ENCODE measurements around the gene TMEM231. TPM values are rescaled to one million over a fixed set of nuclear protein-coding genes. Genes with fewer than 3 reads are reported as not detected.
A peak's percentile ranks its signal among the peaks of the same experiment; 100 is the strongest.

Gene TMEM231
- total RNA-seq, 1 donor from 2014 or later: 14.3 TPM

DNA sequence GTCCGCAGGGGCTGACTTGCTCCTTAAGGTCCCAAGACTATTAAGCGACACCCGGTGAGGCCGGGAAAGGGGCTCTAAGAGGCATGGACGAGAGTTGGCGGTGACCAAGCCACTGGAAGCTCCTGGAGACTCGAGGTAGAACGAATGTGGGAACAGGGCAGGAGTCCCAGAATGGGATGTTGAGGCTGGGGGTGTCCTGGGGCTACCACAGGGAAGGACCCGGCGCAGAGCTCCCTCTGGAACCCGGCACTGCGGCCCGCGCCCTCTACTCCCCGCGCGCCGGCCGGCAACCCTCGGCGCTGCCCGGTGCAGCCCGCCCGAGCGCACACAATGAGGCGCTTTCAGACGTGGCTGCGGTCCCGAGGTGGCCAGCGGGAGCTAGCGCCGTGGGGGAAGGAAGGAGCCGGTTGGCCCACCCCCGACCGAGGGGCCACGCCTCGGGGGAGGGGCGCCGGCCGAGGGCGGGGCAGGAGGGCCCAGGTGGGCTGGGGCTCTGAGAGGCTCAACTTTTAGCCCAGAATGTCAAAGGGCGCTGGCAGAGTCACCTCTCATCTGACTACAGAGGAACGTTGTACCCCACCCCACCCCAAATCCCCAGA is 60.9 kb downstream of the TMEM231 start, which contains the start of gene CHST6:
TSS of gene CHST6 (minus strand) at position 366 of the 599 bp plus-strand sequence. CDS start 15,613 bp downstream, outside the sequence.
- DNase-seq (ENCODE audit: low spot score in 2 of 2) (peak; percentile 70 to 75), FAIRE-seq (no peak)

DNA sequence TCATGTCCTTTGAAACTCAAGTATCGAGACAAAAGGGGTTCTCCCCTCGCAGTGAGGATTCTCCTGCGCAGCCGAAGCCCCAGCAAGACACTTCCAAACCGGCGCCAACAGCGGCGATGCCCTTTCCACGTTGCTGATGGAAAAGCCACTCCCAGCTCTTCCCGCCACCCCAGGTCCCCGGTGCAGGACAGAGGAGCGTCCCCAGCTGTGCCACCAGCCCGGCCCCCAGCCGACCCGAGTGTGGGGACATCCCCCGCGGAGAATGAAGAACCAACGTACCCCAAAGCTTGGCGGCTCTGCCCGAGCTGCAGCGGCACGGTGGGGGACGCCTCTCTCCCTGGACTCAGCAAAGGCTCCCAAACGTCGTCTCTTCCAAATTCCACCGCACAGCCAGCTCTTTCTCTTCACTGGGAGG is 61.4 kb downstream of the TMEM231 start:
- no peak for DNase-seq (ENCODE audit: low spot score in 2 of 2)
- no peak for FAIRE-seq

DNA sequence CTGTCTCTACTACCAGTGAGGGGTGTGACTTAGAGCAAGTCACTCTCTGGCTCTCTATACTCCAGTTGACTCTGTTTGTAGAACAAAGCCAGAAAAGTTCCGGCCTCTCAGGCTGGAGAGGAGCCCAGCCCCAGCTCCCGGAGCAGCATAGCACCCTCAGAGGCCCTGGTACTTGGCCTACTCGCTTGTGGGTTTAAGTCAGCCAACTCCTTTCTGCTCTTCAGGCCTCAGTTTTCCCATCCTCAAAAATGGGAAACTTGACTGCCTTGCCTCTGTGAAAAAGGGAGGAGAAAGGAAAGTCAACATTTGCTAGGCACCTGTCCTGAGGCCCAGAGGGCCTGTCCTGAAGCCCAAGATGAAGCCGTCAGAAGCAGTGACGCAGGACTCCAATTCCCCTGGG is 61.9 kb downstream of the TMEM231 start:
- FAIRE-seq (no peak), DNase-seq (ENCODE audit: low spot score in 2 of 2) (no peak)

DNA sequence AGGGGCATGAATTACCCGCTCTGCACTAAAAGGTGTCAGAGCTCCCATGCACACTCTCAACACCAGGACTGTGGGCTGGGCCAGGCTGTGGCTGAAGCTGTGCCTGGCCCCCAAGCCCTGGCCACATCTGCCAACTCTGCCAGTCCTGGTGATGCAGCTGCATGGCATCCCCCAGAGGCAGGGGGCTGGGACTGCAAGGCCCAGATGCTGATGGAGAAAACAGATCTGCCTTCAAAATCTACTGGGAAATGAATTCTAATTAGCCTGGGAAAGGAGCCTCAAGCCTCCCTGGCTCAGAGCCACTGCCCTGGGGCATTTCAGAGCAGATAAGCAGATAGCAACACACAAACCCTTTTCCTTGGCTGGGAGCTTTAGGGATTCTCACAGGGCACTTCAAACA is 64.2 kb downstream of the TMEM231 start:
- no peak for FAIRE-seq
- DNase-seq (ENCODE audit: low spot score in 2 of 2): peak in 1 of 2 donors; percentile 61

DNA sequence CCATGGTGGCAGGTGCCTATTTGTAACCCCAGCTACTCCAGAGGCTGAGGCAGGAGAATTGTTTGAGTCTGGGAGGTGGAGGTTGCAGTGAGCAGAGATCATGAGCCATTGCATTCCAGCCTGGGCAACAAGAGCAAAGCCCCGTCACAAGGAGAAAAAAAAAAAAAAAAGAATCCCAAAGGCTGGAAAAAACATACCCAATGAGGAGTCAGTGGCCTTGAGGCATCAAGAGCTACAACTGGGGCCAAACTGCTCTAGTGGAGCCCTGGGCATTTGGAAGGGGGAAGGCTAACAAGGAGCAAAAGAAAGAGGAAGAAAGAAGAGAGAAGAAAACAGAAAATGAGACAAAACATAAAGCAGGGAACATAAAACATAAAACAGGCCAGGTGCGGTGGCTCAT is 67.7 kb downstream of the TMEM231 start:
- FAIRE-seq (no peak), DNase-seq (ENCODE audit: low spot score in 2 of 2) (no peak)

Other genes starting within 250 kb of the TMEM231 start
- gene CFDP1, start 122.7 kb downstream of the TMEM231 start, total RNA-seq: 60.3 TPM
- gene TMEM170A, start 91.6 kb downstream of the TMEM231 start, total RNA-seq: 26.1 TPM
- gene CHST6, start 60.8 kb downstream of the TMEM231 start, total RNA-seq: 0.41 TPM
- gene CHST5, start 20.1 kb downstream of the TMEM231 start, total RNA-seq: 0.41 TPM
- gene GABARAPL2, start 10.1 kb upstream of the TMEM231 start, total RNA-seq: 96.6 TPM
- 40.4 TPM for gene ADAT1, start 67.0 kb upstream of the TMEM231 start, total RNA-seq
- gene KARS1, start 91.4 kb upstream of the TMEM231 start, total RNA-seq: 105 TPM
- 169 TPM for gene TERF2IP, start 91.5 kb upstream of the TMEM231 start, total RNA-seq
- gene CPHXL2, start 120.8 kb upstream of the TMEM231 start, total RNA-seq: not detected
- not detected for gene DUXB, start 145.2 kb upstream of the TMEM231 start, total RNA-seq
- not detected for gene CPHXL, start 170.2 kb upstream of the TMEM231 start, total RNA-seq